Thyroid gland (tissue), 4 donors: ENCODE measurements around the gene LENG9. TPM values are rescaled to one million over a fixed set of nuclear protein-coding genes. Genes with fewer than 3 reads are reported as not detected.
"Not testable (repeated sequence)": the region's sequence is repeated elsewhere in the genome, so short reads cannot be mapped to it uniquely, and the experiment has no call there.

Source experiments
- DNase-seq, 2 donors: peaks; one replicate each; pipeline ENCODE4 v3.0.0-alpha.2; 2019
- H3K27ac ChIP-seq, 3 donors: fragments of 200-600 bp; sonication (generic); 1 replicate in 2 of 3; 2 replicates in 1 of 3; pipeline ENCODE4 v1.5.1; 2016 to 2019; ENCODE audit warnings: mild to moderate bottlenecking in 1 of 3, moderate library complexity in 1 of 3
- H3K27me3 ChIP-seq: fragments of 200-600 bp; sonication (generic); one replicate; pipeline ENCODE4 v1.5.1; 2019
- H3K36me3 ChIP-seq, 2 donors: fragments of 200-600 bp; sonication (generic); one replicate each; pipeline ENCODE4 v1.5.1; 2016 to 2019
- H3K4me1 ChIP-seq, 2 donors: fragments of 200-600 bp; sonication (generic); one replicate each; pipeline ENCODE4 v1.5.1; 2017 to 2019
- H3K4me3 ChIP-seq, 3 donors: fragments of 200-600 bp; sonication (generic); replicated peaks in 1 of 3; 1 replicate in 2 of 3; 2 replicates in 1 of 3; pipeline ENCODE4 v1.5.1; 2016; ENCODE audit warnings: mild to moderate bottlenecking in 1 of 3
- H3K9me3 ChIP-seq: fragments of 200-600 bp; sonication (generic); one replicate; pipeline ENCODE4 v1.5.1; 2017
- CTCF ChIP-seq, 6 experiments: fragments of 200-600 bp in 3 of 6; fragments of 450-650 bp in 3 of 6; sonication (generic) in 3 of 6; IDR thresholded peaks; one replicate each; pipeline ENCODE4 v1.5.1; 2016 to 2019; ENCODE audit warnings: antibody characterized with exemption in 6 of 6, mild to moderate bottlenecking in 2 of 6, inconsistent platforms in 1 of 6, moderate library complexity in 1 of 6
- POLR2A ChIP-seq, 2 donors: fragments of 450-650 bp; IDR thresholded peaks; one replicate each; pipeline ENCODE4 v1.6.1; 2017; ENCODE audit warnings: antibody characterized with exemption in 2 of 2, mild to moderate bottlenecking in 2 of 2, moderate library complexity in 1 of 2
- WGBS, 2 donors: methylation state at CpG; one replicate each; pipeline ENCODE4 v1.1.5; 2017; 5-methylcytosine and 5-hydroxymethylcytosine counted together
- intact Hi-C: fragments of 100-400 bp; cut with DNase I; formaldehyde crosslinking; loops from one replicate; pipeline ENCODE4 v1.15.1; 2023
- total RNA-seq, 4 donors: library from RNA; depleted of rRNA; stranded (reverse); fragments of >200 nt; gene quantifications; one replicate each; pipeline ENCODE4 v1.2.3, GENCODE V29; 2016

Gene LENG9
- total RNA-seq, 4 donors from 2014 or later: 1.3 to 4.6 (median 3.2) TPM

- peak; percentile 98 for DNase-seq
- intact Hi-C loops: loop anchor here (2.0 kb wide), 1 partner anchor 14 kb away; the partner anchor contains the start of gene LENG9
- Histone ChIP-seq H3K9me3 (no peaks in the 10 kb centered on the region), H3K4me1 (peaks cover 19 to 25% of the 10 kb centered on the region in 2 donors), H3K36me3 (peaks cover 24 to 32% of the 10 kb centered on the region in 2 donors), H3K27me3 (no peaks in the 10 kb centered on the region), H3K27ac (peak within 1 kb of the TSS; percentile 92 to 95 (median 95)), H3K4me3 (peak within 1 kb of the TSS; percentile 83 to 98 (median 83))
- 0% methylated on average over 56 to 61 of the region's 96 CpGs for WGBS, 2 donors
- TF ChIP-seq CTCF (IDR thresholded peaks at IDR 0.05) (peak in 2 of 6 experiments; percentile 12 to 13), POLR2A (IDR thresholded peaks at IDR 0.05) (peak; percentile 81 to 94)
Measured at GRCh38 chr19:54448774-54449700, 14.5 kb downstream of the LENG9 start, which contains the start of gene LENG8. LENG8 (plus strand) TSS chr19:54449199; CDS start chr19:54451345, 2,146 bp downstream.

GRCh38 chr19:54448040-54448773 lies 15.4 kb downstream of the LENG9 start:
- Histone ChIP-seq H3K9me3 (no peaks in the 10 kb centered on the region), H3K27me3 (no peaks in the 10 kb centered on the region), H3K4me3 (peak overlapping the region; percentile 77 to 98 (median 83)), H3K4me1 (peaks cover 19 to 25% of the 10 kb centered on the region in 2 donors), H3K27ac (peak overlapping the region; percentile 92 to 95 (median 95)), H3K36me3 (peaks cover 16 to 23% of the 10 kb centered on the region in 2 donors)
- intact Hi-C loops: loop anchor here (2.0 kb wide), 1 partner anchor 15 kb away; the partner anchor contains the start of gene LENG9
- TF ChIP-seq CTCF (IDR thresholded peaks at IDR 0.05): no peak
- no peak for TF ChIP-seq POLR2A (IDR thresholded peaks at IDR 0.05)
- DNase-seq: peak; percentile 59 to 64
- 2% methylated on average over 34 of the region's 34 CpGs for WGBS, 2 donors

- H3K27ac ChIP-seq, H3K27me3 ChIP-seq, intact Hi-C loops, DNase-seq, H3K4me3 ChIP-seq, H3K9me3 ChIP-seq, H3K36me3 ChIP-seq: not testable (repeated sequence)
- H3K4me1 ChIP-seq: peaks cover 18 to 22% of the 10 kb centered on the region in 2 donors
- WGBS, 2 donors: 94 to 95% methylated on average over 15 of the region's 15 CpGs
Measured at GRCh38 chr19:54446349-54446748, 17.2 kb downstream of the LENG9 start.

GRCh38 chr19:54444737-54445136 lies 18.8 kb downstream of the LENG9 start:
- intact Hi-C loops: no loop called here
- TF ChIP-seq CTCF (IDR thresholded peaks at IDR 0.05) (no peak), POLR2A (IDR thresholded peaks at IDR 0.05) (no peak)
- H3K36me3 ChIP-seq: peaks cover 0 to 4% of the 10 kb centered on the region in 2 donors
- no peak overlapping the region for H3K4me3 ChIP-seq
- no peak overlapping the region for H3K27ac ChIP-seq
- WGBS, 2 donors: 89 to 95% methylated on average over 7 of the region's 7 CpGs
- H3K4me1 ChIP-seq: peaks cover 5 to 7% of the 10 kb centered on the region in 2 donors
- no peaks in the 10 kb centered on the region for H3K9me3 ChIP-seq
- no peak for DNase-seq
- no peaks in the 10 kb centered on the region for H3K27me3 ChIP-seq

- H3K4me1 ChIP-seq: peaks cover 4 to 8% of the 10 kb centered on the region in 2 donors
- peaks cover 0 to 4% of the 10 kb centered on the region in 2 donors for H3K36me3 ChIP-seq
- H3K27ac ChIP-seq: no peak overlapping the region
- no peaks in the 10 kb centered on the region for H3K9me3 ChIP-seq
- intact Hi-C loops: no loop called here
- no peak overlapping the region for H3K4me3 ChIP-seq
- H3K27me3 ChIP-seq: no peaks in the 10 kb centered on the region
- DNase-seq: no peak
- WGBS, 2 donors: 88 to 95% methylated on average over 5 of the region's 5 CpGs
- no peak for TF ChIP-seq CTCF (IDR thresholded peaks at IDR 0.05)
- TF ChIP-seq POLR2A (IDR thresholded peaks at IDR 0.05): no peak
Measured at GRCh38 chr19:54440641-54441040, 22.9 kb downstream of the LENG9 start.
